ENCODE results near the gene INTS11.

The INTS11 gene

DNA sequence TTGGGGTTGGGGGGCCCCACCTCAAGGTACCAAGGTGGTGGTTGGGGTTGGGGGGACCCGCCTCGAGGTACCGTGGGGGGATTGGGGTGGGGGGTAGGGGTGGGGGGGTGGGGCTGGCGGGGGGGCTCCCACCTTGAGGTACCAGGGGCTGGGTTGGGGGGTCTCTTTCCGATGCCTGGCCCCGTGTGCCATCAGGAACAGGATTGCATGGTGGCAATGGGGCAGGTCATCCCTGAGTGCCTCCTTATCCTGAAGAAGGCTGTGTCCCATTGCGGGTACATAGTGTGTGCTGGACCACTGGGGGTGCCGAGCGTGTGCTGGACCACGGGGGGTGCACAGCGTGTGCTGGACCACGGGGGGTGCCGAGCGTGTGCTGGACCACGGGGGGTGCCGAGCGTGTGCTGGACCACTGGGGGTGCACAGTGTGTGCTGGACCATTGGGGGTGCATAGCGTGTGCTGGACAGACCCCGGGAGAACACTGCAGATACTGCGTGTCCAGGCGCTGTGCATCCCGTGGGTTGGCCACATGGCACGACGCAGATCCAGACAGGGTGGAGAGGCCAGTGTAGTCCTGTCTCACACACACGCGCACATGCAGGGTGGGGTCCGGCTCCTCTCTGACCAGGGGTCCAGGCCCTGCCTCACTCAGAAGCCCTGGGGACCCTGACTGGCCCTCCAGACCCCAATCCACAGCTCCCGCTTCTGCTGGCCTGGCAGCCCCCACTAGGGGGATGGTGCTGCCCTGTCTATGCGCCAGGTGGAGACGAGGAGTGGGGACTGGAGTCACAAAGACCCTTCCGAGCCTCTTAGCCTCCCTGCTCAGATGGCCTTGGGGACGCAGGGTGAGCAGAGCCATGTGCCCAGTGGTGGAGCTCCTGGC lies 40.0 kb downstream of the INTS11 start:
- no peak for DNase-seq (ENCODE audit: low spot score)
- TF ChIP-seq, protein P1, sequence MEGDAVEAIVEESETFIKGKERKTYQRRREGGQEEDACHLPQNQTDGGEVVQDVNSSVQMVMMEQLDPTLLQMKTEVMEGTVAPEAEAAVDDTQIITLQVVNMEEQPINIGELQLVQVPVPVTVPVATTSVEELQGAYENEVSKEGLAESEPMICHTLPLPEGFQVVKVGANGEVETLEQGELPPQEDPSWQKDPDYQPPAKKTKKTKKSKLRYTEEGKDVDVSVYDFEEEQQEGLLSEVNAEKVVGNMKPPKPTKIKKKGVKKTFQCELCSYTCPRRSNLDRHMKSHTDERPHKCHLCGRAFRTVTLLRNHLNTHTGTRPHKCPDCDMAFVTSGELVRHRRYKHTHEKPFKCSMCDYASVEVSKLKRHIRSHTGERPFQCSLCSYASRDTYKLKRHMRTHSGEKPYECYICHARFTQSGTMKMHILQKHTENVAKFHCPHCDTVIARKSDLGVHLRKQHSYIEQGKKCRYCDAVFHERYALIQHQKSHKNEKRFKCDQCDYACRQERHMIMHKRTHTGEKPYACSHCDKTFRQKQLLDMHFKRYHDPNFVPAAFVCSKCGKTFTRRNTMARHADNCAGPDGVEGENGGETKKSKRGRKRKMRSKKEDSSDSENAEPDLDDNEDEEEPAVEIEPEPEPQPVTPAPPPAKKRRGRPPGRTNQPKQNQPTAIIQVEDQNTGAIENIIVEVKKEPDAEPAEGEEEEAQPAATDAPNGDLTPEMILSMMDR (IDR thresholded peaks at IDR 0.05), result no peak
- no peak overlapping the region for H3K4me3 ChIP-seq
- no peak overlapping the region for H3K27ac ChIP-seq

DNA sequence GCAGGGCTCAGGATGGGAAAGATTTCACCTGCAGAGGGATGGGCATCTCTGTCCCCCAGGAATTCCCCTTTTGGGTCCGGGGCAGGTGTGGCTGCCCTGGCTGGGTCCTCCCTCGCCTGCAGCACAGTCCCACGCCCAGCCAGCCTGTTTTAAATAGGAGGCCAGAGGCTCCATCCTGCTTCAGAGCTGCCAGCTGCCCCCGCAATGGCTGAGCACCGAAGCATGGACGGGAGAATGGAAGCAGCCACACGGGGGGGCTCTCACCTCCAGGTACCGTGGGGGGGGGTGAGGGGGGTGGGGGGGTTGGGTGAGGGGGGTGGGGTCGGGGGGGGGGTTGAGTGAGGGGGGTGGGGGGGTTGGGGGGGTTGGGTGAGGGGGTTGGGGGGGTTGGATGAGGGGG lies 40.6 kb downstream of the INTS11 start:
- TF ChIP-seq, protein P1 (IDR thresholded peaks at IDR 0.05), result no peak
- no peak for DNase-seq (ENCODE audit: low spot score)
- H3K27ac ChIP-seq, result no peak overlapping the region
- H3K4me3 ChIP-seq, result no peak overlapping the region

DNA sequence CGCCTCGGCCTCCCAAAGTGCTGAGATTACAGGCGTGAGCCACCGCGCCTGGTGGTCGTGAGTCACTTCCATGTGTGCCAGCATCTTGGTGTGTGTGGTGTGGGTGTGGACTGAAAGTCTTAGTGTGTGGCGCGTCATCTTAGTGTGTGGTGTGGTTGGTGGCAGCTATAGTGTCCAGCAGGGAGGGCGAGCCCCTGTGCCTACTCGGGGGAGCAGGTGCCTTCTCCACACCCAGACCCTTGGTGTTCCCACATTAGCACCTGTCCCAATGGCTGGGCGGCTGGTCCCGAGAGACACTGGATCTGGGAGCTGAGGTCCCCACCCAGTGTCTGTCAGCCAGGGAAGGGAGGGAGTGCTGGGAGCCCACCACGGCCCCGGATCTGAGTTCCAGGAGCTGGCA lies 41.5 kb downstream of the INTS11 start:
- DNase-seq (ENCODE audit: low spot score), result no peak
- TF ChIP-seq, protein P1 (IDR thresholded peaks at IDR 0.05), result no peak
- Histone ChIP-seq H3K4me3 (no peak overlapping the region), H3K27ac (no peak overlapping the region)

DNA sequence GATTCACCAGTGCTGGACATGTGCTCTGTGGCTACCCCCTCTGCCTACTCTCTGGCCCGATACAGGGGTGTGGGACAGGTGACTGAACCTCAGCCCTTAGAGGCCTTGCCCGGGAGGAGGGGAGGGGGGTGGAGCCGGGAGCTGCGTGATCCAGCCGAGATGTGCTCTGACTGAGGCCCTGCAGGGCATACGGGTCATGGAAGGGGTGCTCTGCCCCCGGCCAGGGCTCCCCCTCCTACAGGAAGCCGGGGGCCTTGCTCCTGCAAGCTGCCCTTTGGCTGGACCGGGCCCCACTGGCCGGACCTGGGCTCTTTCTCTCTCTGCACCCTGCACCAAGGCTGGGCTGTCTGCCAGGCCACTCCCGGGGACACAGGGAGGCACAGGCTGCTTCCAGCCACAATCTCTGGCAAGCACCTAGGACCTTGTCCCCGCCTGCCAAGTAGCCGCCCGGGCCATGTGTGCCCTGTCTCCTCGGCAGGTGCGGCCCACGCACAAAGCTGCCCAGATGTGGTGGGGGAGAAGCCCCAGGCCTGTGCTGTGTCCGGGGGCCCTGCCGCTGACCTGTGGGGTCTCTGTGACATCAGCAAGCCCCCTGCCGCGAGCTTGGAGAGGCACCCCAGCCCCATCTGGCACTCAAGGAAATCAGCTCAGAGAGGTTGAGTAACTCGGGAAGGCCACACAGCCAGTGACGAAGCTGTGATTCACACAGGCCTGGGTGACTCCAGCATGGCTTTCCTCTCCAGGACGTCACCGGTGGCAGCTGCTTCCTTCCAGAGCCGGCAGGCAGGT lies 42.7 kb downstream of the INTS11 start:
- TF ChIP-seq, protein P1 (IDR thresholded peaks at IDR 0.05), result no peak
- no peak for DNase-seq (ENCODE audit: low spot score)
- Histone ChIP-seq H3K27ac (no peak overlapping the region), H3K4me3 (no peak overlapping the region)

DNA sequence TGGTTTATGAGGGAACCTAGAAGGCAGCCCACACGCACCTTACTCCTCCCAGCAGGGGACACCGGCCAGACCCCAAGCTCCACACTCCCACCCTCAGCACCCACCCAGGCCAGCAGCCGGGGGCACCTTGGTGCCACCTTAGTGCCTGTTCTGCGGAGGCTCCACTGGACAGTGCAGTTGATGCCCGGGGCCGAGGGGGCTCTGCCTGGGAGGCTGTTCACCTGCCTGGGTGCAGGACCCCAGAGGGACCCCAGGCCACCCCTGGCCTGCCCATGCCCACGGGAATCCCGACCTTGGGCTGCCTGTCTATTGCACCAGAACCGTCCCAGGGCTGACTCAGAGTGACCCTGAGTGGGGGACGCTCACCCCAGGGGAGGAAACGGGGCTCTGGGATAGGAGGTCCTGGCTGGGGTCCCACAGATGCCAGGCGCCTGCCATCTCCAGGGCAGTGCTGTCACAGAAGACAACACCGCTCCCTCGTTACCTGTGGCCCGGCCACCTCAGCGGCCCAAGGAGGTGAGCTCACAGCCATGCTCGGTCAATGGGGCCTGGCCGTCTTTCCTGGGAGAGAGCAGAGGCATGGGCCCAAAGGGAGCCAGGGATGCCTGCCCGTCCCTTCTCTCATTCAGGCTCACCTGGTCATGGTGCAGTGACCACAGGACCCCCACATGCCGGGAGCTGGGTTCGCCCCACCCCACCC lies 43.5 kb downstream of the INTS11 start:
- TF ChIP-seq, protein P1 (IDR thresholded peaks at IDR 0.05), result no peak
- no peak for DNase-seq (ENCODE audit: low spot score)
- H3K27ac ChIP-seq, result no peak overlapping the region
- no peak overlapping the region for H3K4me3 ChIP-seq

DNA sequence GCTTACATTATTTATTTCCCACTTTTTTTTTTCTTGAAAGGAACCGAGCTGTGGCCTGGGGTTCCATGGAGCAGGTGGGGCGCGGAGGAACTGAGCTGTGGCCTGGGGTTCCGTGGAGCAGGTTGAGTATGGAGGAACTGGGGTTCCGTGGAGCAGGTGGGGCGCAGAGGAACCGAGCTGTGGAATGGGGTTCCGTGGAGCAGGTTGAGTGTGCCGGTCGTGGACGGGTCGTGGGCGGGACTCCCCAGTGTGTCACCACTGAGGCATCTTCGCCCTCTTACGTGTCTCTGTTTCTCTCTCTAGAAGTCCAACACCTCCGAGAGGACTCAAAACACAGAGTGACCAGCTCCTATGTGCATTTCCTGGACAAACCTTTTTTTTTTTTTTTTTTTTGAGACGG lies 45.4 kb downstream of the INTS11 start:
- DNase-seq (ENCODE audit: low spot score), result no peak
- Histone ChIP-seq H3K27ac (no peak overlapping the region), H3K4me3 (no peak overlapping the region)
- TF ChIP-seq, protein P1 (IDR thresholded peaks at IDR 0.05), result no peak
